AG09309 (cell line): ENCODE measurements around the gene PCNX2.

Experiments
- DNase-seq: peaks from one replicate; pipeline ENCODE4 v3.0.0-alpha.2; 2010; ENCODE audit warnings: low read depth
- H3K4me3 ChIP-seq: 2 replicates; pipeline ENCODE4 v1.5.1; 2011; ENCODE audit warnings: mild to moderate bottlenecking, low read depth, low read length, moderate library complexity; ENCODE audit not compliant: control insufficient read depth
- TF ChIP-seq, protein P1 (sequence below): IDR thresholded peaks from 2 replicates; pipeline ENCODE4 v1.5.1; 2011; ENCODE audit warnings: mild to moderate bottlenecking, low read depth, low read length, inconsistent platforms; ENCODE audit not compliant: insufficient read depth, control insufficient read depth; ENCODE audit errors: missing control alignments

Gene PCNX2

DNA sequence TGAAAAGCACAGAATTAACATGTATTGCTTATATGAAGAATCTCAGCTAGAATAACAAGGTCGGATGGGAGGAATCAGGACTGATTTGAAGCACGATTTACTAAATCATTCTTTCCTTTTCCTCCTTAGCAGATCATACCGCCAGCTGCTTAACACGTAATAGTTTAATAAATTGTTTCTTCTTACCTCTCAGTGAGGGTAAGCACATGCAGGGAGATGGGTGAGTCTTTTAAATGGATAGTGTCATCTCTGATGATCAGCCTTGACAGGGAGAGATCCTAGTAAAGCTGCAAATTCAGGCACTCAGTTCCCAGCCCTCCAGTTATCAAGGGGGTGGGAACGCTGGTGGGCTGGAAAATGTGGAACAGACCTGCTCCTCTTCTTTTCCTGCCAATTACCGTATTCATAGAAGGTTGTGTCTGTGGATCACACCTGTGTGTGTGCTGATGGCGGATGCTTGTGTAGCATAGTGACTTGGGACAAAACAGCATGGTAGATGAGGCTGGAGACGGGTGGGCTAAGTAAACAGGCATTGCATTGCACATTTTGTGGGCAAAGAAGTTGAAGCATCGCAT is 314.5 kb downstream of the PCNX2 start:
- TF ChIP-seq, protein P1, sequence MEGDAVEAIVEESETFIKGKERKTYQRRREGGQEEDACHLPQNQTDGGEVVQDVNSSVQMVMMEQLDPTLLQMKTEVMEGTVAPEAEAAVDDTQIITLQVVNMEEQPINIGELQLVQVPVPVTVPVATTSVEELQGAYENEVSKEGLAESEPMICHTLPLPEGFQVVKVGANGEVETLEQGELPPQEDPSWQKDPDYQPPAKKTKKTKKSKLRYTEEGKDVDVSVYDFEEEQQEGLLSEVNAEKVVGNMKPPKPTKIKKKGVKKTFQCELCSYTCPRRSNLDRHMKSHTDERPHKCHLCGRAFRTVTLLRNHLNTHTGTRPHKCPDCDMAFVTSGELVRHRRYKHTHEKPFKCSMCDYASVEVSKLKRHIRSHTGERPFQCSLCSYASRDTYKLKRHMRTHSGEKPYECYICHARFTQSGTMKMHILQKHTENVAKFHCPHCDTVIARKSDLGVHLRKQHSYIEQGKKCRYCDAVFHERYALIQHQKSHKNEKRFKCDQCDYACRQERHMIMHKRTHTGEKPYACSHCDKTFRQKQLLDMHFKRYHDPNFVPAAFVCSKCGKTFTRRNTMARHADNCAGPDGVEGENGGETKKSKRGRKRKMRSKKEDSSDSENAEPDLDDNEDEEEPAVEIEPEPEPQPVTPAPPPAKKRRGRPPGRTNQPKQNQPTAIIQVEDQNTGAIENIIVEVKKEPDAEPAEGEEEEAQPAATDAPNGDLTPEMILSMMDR: no peak
- no peak for DNase-seq

DNA sequence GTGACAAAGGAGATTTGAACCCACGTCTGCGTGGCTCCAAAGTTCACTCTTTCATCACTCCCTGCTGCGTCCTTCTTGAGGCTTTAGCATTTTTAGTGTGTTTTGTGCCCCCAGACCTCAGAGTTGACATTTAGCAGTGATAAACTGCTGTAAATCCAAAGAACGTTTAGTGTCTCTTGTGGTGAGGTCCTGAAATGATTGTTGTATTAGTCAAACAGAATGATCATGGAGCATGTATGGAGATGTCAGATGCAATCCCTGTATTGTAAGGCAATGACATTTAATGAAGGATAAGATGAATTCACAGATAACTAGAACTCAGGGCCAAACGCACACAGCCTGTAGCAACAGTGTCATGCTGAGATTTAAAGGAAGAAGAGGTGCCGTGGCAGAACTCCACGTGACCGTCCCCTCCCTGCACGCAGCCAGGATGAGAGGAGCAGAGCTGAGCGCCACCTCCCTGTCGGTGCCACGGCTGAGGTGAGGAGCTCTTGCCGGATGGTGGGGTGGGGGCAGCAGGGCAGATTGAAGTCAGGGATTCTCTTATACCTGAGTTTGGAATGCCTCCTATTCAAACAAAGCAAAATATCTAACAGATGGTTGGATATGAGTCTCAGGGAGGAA is 315.1 kb downstream of the PCNX2 start:
- TF ChIP-seq, protein P1: no peak
- DNase-seq: no peak
- no peak overlapping the region for H3K4me3 ChIP-seq

More for the DNA sequence above, 314.5 kb downstream of the PCNX2 start:
- H3K4me3 ChIP-seq: no peak overlapping the region

DNA sequence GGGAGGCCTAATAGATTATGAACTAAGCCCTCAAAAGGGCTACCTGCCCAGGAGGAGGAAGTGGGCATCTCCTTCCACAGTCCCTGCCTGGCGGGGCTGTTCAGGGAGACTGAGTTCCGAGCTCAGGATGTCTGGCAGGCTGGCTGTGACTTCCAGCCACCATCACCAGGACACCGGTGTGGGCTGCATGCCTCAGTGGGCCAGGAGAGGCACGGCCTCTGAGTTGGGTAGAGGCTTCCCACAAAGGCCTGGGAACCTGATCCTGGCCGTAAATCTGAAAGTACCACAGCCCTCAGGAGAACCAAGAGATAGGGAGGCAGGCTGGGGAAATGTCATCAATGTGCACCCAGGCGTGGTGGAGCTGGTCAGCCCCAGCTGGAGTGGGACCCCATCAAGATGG is 316.0 kb downstream of the PCNX2 start:
- DNase-seq: no peak
- H3K4me3 ChIP-seq: no peak overlapping the region
- TF ChIP-seq, protein P1: no peak

DNA sequence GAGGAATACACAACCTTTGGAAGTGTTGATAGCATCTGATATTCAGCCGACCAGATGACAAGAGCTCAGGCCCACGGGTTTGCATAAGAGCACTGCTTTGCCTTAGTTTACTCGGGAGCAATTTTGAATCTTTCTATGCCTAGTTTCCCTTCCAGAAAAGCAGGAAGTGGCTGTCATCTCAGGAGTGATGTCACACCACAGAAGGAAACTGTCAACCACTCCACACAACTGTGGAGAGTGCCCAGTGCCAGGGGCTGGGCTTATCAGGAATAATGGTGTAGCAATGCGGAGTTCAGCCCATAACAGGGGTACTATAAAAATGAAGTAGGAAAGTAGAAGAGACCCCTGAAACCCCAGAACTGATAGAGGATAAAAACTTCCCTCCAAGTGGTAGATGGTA is 316.7 kb downstream of the PCNX2 start:
- TF ChIP-seq, protein P1: no peak
- DNase-seq: no peak
- H3K4me3 ChIP-seq: no peak overlapping the region

DNA sequence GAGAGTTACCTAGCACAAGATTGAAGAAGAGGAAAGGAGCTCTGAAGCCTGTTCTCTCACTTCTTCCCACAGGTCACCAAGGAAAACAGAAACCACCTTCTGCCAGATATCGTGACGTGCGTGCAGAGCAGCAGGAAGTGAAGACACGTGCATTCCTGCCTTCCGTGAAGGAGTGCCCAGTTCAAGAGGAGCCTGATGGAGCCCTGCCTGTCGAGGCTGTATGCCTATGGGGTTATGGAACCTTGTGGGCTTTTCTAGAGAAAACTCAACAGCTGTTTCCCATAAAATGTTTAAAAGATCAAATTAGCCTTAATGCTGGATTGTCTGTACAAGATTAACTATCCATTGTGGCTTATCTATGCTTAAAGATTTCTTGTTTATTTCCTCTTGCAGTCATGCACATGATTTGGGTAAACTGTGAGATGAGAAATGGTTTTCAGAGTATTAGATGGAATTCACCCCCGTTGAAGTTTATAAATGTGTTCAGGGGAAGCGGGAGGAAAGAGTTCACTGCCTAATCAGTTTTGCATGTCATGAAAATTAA is 317.4 kb downstream of the PCNX2 start:
- TF ChIP-seq, protein P1: no peak
- DNase-seq: no peak

DNA sequence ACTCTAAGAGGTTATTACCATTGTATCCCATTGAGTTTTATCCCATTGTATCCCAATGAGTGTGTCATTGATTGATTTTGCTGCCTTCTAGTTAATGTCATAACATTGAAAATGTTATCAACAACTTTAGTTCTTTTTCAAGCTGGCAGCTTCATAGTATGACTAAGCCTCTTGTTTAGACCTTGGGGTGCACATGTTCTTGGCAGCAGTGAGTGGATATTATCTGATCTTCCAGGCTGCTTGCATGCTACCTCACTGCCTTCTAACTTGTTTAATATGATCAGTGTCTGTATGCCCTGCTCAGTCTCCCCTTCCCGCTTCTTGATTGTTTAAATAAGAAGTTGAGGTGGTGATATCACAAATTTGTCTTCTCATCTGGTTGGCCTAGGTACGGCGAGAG is 320.6 kb downstream of the PCNX2 start:
- TF ChIP-seq, protein P1: no peak
- no peak for DNase-seq
- no peak overlapping the region for H3K4me3 ChIP-seq

More for the DNA sequence above, 317.4 kb downstream of the PCNX2 start:
- H3K4me3 ChIP-seq: no peak overlapping the region
